Activated CD8-positive, alpha-beta memory T cell treated with anti-CD3 and anti-CD28 coated beads for 48 hours (primary cell): ENCODE measurements around the gene MERTK.
"Not testable (repeated sequence)": the region's sequence is repeated elsewhere in the genome, so short reads cannot be mapped to it uniquely, and the experiment has no call there.

Experiments used
- DNase-seq, 3 experiments: peaks; one replicate each; pipeline ENCODE4 v3.0.0-alpha.2; 2020; ENCODE audit warnings: low read depth in 2 of 3, low spot score in 2 of 3

MERTK gene

GRCh38 chr2:111945444-111946293 is 47.3 kb downstream of the MERTK start:
- no peak for DNase-seq

DNA sequence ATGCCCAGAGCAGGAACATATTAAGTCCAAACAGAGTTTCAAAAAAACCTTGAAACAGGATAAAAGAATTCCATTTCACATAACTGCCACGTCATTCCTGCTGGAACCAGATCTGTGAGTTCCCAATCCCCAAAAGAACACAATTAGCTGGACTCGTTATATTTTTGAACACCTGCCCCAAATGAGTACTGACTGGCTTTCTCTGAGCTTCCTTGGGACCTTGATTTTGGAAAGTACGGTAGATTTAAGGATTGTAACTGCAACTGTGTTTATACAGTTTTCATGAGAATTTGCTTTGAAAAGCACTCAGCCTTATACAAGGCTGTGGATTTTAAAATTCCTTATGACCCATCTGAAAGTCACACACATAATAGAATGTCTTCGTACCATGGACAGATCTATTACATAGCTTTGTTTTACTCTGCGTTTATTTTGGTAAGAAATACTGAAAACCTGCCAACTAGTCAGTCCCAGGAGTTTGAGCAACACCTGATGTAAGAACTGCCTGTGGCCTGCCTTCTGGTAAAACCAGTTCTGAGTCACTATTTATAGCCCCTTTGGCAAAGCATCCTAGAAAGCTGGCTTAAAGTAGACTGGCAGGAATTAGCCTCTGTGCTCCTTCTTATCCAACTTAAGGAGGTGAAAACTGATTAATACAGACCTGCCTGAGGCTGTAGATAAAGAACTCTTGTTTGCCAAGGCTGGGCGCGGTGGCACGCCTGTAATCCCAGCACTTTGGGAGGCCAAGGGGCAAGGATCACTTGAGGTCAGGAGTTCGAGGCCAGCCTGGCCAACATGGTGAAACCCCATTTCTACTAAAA is 48.1 kb downstream of the MERTK start:
- DNase-seq = no peak

GRCh38 chr2:111947219-111947618 is 48.8 kb downstream of the MERTK start:
- no peak for DNase-seq

DNA sequence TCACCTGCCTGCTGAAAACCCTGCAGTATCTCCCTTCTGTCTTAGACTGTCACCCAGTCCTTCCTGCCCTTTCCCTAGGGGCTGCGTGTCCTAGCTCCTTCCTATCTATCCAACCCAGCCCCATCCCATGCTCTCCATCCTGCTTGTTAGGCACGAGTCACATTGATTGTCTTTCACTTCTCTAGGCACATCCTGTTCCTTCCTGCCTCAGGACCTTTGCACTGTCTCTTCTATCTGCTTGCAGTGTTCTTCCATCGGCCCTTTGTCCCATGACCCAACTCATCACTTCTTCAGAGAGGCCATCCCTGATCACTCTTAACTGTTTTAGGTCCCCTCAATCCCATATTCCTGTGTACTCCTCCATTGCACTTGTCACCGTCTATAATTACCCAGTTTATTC is 50.4 kb downstream of the MERTK start:
- DNase-seq = no peak

DNA sequence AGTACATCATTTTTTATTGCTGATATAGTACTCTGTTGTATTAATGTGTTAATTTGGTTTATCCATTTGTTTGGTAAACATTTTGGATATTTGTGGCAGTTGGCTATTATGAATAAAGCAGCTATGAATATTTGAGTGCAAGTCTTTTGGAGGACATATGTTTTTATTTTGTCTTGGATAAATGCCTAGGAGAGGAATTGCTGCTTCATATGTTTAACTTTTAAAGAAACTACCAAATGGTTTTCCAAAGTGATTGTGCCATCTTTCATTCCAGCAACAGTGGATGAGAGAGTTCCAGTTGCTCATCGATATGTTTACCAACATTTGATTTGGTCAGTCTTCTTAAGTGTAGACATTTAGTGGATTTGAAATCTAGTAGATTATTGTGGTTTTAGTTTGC is 51.8 kb downstream of the MERTK start:
- DNase-seq = no peak

DNA sequence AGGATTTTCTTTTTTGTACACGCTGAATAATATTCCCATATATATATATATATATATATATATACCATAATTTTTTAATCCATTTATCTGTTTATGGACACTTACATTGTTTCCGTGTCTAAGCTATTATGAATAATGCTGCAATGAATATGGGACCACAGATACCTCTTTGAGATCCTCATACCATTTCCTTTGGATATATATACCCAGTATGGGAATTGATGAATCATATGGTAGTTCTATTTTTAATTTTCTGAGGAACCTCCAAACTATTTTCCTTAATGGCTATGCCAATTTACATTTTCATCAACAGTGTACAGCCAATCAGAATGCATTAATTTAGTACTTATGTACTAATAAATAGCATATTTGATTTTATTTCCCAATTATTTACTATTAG is 53.1 kb downstream of the MERTK start:
- no peak for DNase-seq

GRCh38 chr2:111952871-111953452 is 54.6 kb downstream of the MERTK start:
- no peak for DNase-seq

- no peak for DNase-seq
These were observed 56.4 kb downstream of the MERTK start for GRCh38 chr2:111954602-111955332.

DNA sequence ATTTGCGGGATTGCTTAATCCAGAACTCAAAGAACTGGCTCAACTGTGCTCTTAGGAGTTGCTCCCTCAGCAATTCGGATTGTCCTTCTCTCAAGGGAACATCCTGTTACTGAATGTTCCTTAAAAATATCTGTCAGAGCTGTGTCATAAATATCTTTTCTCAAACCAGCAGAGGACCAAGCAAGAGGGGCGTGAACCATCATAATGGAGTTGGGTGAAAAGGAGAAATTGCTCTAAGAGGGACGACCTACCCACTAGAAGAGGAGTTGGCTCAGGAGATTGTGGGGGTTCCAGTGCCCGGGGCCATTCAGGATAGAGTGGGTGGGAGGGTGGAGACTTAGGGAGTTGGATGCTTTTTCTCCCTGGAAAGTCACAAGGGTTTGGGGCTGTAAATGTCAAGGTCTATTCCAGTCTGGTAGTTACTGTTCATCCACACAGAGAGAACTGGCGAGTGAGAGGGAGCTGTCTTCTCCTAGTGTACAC is 59.5 kb downstream of the MERTK start:
- no peak for DNase-seq

- no peak for DNase-seq
These were observed 60.5 kb downstream of the MERTK start for GRCh38 chr2:111958901-111959300.

- no peak for DNase-seq
These were observed 63.3 kb downstream of the MERTK start for GRCh38 chr2:111961663-111962062.

GRCh38 chr2:111963086-111963485 is 64.7 kb downstream of the MERTK start:
- not testable (repeated sequence) for DNase-seq

GRCh38 chr2:111963508-111963907 is 65.1 kb downstream of the MERTK start:
- not testable (repeated sequence) for DNase-seq

- no peak for DNase-seq
These were observed 66.7 kb downstream of the MERTK start for GRCh38 chr2:111965062-111965461.

GRCh38 chr2:111966241-111966640 is 67.8 kb downstream of the MERTK start:
- no peak for DNase-seq

DNA sequence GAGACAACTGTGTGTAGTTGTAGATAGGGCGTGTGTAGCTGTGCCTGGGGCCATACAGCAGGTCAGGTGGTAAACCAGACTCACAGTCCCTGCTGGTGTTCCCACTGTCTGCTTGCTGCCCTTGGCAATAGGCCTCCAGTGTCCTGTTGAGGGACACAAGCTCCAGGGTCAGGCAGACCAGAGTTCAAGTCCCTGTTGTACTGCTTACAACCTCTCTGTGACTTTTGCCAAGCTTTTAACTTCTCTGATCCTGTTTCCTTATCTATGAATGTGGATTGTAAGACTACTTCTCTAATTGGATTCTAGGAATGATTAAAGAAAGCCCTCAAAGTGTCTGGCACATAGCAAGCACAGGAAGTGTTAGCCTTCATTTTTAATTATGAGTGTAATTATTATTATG is 68.6 kb downstream of the MERTK start:
- no peak for DNase-seq

GRCh38 chr2:111970453-111970852 is 72.0 kb downstream of the MERTK start:
- DNase-seq = no peak

DNA sequence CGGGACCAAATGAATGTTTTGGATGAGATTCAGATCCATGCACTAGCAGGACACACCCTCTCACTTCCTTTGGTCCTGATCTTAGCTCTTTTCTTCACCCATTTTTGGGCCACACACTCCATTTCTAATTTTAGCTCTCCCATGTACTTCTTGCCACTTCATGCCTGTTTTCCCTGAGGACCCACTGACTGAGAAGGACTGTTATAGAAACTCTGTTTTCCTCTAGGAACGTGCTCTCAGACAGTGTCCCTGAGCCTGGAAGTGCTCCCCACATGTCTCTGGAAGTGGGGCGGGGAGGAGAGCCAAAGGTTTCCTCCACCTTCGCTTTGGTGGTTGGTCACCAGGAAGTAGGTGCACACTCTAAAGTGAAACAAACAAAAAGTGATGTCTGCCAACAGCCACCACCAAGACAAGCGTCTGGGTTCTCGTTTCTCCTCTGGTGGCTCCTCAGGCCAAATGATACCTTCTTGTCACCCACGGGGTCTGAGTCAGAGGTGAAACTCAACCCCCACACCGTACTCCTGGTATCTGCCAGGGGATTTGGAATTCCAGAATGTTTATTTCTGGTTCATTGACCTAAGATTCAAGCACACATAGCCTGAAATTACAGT is 74.7 kb downstream of the MERTK start:
- no peak for DNase-seq

DNA sequence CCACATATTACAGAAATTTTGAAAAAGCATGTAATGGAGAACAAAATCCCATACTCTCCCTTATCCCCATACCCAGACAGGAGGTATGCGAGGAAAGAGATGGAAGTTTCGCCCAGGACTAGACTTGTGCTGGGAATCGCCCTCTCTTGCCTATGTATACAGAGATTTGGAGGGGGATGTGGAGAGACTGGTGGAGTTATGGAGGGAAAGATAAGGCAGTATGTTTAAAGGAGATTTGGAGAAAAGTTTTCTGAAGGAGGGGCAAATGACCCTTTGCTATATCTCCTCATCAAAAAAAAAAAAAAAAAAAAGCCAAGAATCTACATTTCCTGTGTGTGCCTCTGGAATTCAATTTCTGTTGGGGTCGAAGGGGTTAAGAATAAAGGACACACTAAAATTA is 75.3 kb downstream of the MERTK start:
- DNase-seq = no peak

DNA sequence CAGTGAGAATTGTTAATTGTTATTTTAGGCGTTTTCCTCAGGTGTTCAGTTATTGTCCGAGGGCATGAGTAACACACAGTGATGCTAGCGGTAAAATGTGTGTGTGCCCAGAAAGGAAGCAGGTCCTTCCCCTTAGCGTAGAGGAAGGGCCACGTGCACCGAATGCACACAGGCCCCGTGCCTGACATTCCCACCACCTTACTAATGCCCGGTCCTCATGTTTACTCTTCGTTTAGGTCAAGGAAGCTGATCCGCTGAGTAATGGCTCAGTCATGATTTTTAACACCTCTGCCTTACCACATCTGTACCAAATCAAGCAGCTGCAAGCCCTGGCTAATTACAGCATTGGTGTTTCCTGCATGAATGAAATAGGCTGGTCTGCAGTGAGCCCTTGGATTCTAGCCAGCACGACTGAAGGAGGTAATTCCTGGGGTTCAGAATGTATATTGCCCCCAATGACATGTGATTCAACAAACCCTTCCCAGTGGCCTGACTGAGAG is 76.7 kb downstream of the MERTK start:
- DNase-seq = no peak

- DNase-seq = no peak
These were observed 77.4 kb downstream of the MERTK start for GRCh38 chr2:111975819-111976218.
